CD14-positive monocyte (primary cell): ENCODE results near the gene MSI2. TPM values are rescaled to one million over a fixed set of nuclear protein-coding genes. Genes with fewer than 3 reads are reported as not detected.

ENCODE experiments used
- DNase-seq, 3 donors: peaks; one replicate each; pipeline ENCODE4 v3.0.0-alpha.2; 2011 to 2022
- H2AFZ ChIP-seq: 2 replicates; pipeline ENCODE4 v1.6.0; 2012; ENCODE audit warnings: mild to moderate bottlenecking, low read depth, low read length, inconsistent platforms; ENCODE audit not compliant: insufficient read depth, poor library complexity, severe bottlenecking
- H3K27ac ChIP-seq, 2 donors: 1 replicate in 1 of 2; 2 replicates in 1 of 2; pipeline ENCODE4 v1.5.1; 2012 to 2013; ENCODE audit warnings: low read length in 2 of 2, control low read depth in 1 of 2, inconsistent platforms in 1 of 2, low read depth in 1 of 2, mild to moderate bottlenecking in 1 of 2
- H3K27me3 ChIP-seq, 2 donors: one replicate each; pipeline versions ENCODE4 v1.6.0 to v1.6.1; 2011 to 2013; ENCODE audit warnings: low read length in 2 of 2; ENCODE audit not compliant: control insufficient read depth in 2 of 2, insufficient read depth in 2 of 2
- H3K36me3 ChIP-seq, 2 donors: replicated peaks in 1 of 2; 1 replicate in 1 of 2; 2 replicates in 1 of 2; pipeline versions ENCODE4 v1.5.1 to v1.6.1; 2012 to 2013; ENCODE audit warnings: low read length in 2 of 2, control low read depth in 1 of 2, inconsistent platforms in 1 of 2, mild to moderate bottlenecking in 1 of 2; ENCODE audit not compliant: insufficient read depth in 2 of 2, control insufficient read depth in 1 of 2
- H3K4me1 ChIP-seq, 2 donors: 1 replicate in 1 of 2; 2 replicates in 1 of 2; pipeline versions ENCODE4 v1.5.1 to v1.6.1; 2012 to 2013; ENCODE audit warnings: low read length in 2 of 2, control low read depth in 1 of 2, inconsistent platforms in 1 of 2, mild to moderate bottlenecking in 1 of 2, moderate library complexity in 1 of 2; ENCODE audit not compliant: insufficient read depth in 2 of 2, control insufficient read depth in 1 of 2
- H3K4me2 ChIP-seq: replicated peaks from 2 replicates; pipeline ENCODE3; 2012; ENCODE audit warnings: low read length, moderate library complexity, mild to moderate bottlenecking; ENCODE audit not compliant: poor library complexity, severe bottlenecking; ENCODE audit errors: extremely low read depth
- H3K4me3 ChIP-seq, 3 experiments: fragments of 200-600 bp in 1 of 3; sonication (generic) in 1 of 3; replicated peaks in 1 of 3; 1 replicate in 2 of 3; 2 replicates in 1 of 3; pipeline ENCODE4 v1.5.1; 2011 to 2013; ENCODE audit warnings: low read length in 3 of 3, mild to moderate bottlenecking in 3 of 3, control low read depth in 2 of 3, low read depth in 2 of 3, inconsistent platforms in 1 of 3, moderate library complexity in 1 of 3
- H3K79me2 ChIP-seq: 2 replicates; pipeline ENCODE4 v1.6.0; 2012; ENCODE audit warnings: mild to moderate bottlenecking, control low read depth, inconsistent platforms, low read length, moderate library complexity; ENCODE audit not compliant: insufficient read depth
- H3K9ac ChIP-seq: 2 replicates; pipeline ENCODE4 v1.6.0; 2017; ENCODE audit warnings: low read length, mild to moderate bottlenecking; ENCODE audit not compliant: insufficient read depth, poor library complexity, severe bottlenecking
- H3K9me3 ChIP-seq, 2 donors: replicated peaks in 1 of 2; 1 replicate in 1 of 2; 2 replicates in 1 of 2; pipeline versions ENCODE4 v1.5.1 to v1.6.1; 2012 to 2013; ENCODE audit warnings: low read length in 2 of 2, control low read depth in 1 of 2; ENCODE audit not compliant: control insufficient read depth in 1 of 2, insufficient read depth in 1 of 2
- H4K20me1 ChIP-seq: 2 replicates; pipeline ENCODE4 v1.6.0; 2012; ENCODE audit warnings: mild to moderate bottlenecking, low read length, control low read depth, moderate library complexity; ENCODE audit not compliant: insufficient read depth
- H3K27ac Mint-ChIP-seq, 7 donors: one replicate each; pipeline ENCODE4 v1.8.0; 2020; ENCODE audit warnings: mild to moderate bottlenecking in 7 of 7, mixed read lengths in 7 of 7, moderate library complexity in 6 of 7, inconsistent platforms in 2 of 7
- H3K27me3 Mint-ChIP-seq, 3 donors: one replicate each; pipeline ENCODE4 v1.8.0; 2021 to 2022; ENCODE audit warnings: low read depth in 3 of 3, mild to moderate bottlenecking in 3 of 3, mixed read lengths in 3 of 3, moderate library complexity in 3 of 3, inconsistent platforms in 1 of 3
- H3K36me3 Mint-ChIP-seq, 2 donors: one replicate each; pipeline ENCODE4 v1.8.0; 2020; ENCODE audit warnings: mixed read lengths in 2 of 2, inconsistent platforms in 1 of 2, mild to moderate bottlenecking in 1 of 2
- H3K4me1 Mint-ChIP-seq: one replicate; pipeline ENCODE4 v1.8.0; 2020; ENCODE audit warnings: mild to moderate bottlenecking, mixed read lengths
- H3K4me3 Mint-ChIP-seq, 2 donors: one replicate each; pipeline ENCODE4 v1.8.0; 2020; ENCODE audit warnings: mild to moderate bottlenecking in 2 of 2, mixed read lengths in 2 of 2, moderate library complexity in 1 of 2
- H3K9me3 Mint-ChIP-seq, 7 donors: one replicate each; pipeline ENCODE4 v1.8.0; 2020 to 2022; ENCODE audit warnings: mixed read lengths in 7 of 7, mild to moderate bottlenecking in 6 of 7, moderate library complexity in 6 of 7, inconsistent platforms in 2 of 7
- WGBS: methylation state at CpG from one replicate; pipeline ENCODE4 v1.1.5; 2013; ENCODE audit warnings: missing lambda C conversion rate; ENCODE audit not compliant: insufficient coverage; 5-methylcytosine and 5-hydroxymethylcytosine counted together
- intact Hi-C, 2 donors: fragments of 100-400 bp; cut with micrococcal nuclease; formaldehyde crosslinking; loops; one replicate each; pipeline versions ENCODE4 v1.15.0 to v1.15.1; 2023
- polyA plus RNA-seq, 3 donors: library from polyadenylated mRNA; depleted of rRNA in 1 of 3; unstranded in 2 of 3; stranded (reverse) in 1 of 3; fragments of 300-500 nt in 2 of 3; fragments of >200 nt in 1 of 3; fragmentation: Illumina TruSeq in 2 of 3; gene quantifications; 1 replicate in 2 of 3; 2 replicates in 1 of 3; pipeline ENCODE4 v1.2.3, GENCODE V29; 2012 to 2021
- TF ChIP-seq, protein P1 (sequence below): fragments of 200-600 bp; IDR thresholded peaks from one replicate; pipeline ENCODE4 v1.8.0; 2022; ENCODE audit warnings: antibody characterized with exemption, mild to moderate bottlenecking

Gene MSI2
- polyA plus RNA-seq, 3 donors: 0.20 to 6.6 (median 0.37) TPM

DNA sequence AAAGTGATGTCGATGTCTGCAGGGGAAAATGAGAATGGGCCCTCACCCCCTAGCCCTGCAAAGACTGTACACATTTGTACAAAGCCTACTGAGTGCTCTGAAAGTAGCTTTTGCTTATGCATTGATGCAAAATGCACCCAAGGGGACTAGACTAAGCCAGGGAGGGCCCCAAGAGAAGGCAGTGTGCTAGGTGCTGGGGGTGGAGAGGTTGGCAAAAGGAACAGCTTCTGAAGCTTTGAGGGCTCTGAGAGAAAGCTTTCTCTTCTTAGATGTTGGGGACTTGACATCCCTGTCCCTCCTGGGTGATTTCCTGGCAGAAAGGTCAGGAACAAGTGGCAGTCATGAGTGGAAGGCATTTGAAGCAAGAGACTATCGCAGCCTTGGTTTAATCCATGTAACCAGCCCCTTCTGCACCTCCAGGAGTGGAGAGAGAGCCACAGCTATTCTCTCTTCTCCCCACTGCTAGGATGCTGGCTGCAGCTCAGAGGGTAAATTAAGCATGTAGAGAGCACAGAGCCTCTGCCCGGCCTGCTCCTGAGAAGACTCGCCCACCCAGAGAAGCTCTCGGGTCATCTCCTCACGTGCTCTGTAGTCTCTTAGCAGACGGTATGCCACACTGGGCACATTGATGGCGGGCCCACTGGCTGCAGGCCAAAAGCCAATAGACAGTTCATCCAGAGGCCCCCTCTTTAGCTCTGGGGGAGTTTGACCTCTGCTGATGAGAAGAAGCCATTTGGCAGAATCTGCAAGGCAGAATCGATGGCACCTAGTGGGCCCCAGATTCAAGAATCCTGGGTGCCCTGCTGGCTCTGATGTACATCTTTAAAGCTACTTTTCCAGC lies 221.4 kb downstream of the MSI2 start:
- no peak for DNase-seq
- Histone ChIP-seq H4K20me1 (no peaks in the 10 kb centered on the region), H3K36me3 (no peaks in the 10 kb centered on the region), H3K9ac (no peak overlapping the region), H3K4me3 (no peak overlapping the region), H3K79me2 (no peaks in the 10 kb centered on the region), H3K4me2 (no peak overlapping the region), H3K9me3 (no peaks in the 10 kb centered on the region), H3K27me3 (no peaks in the 10 kb centered on the region), H3K27ac (no peak overlapping the region), H3K4me1 (no peaks in the 10 kb centered on the region), H2AFZ (no peak overlapping the region)
- Mint-ChIP-seq H3K36me3 (no peaks in the 10 kb centered on the region), H3K27ac (no peak overlapping the region), H3K9me3 (peaks cover 0 to 2% (median 0%) of the 10 kb centered on the region in 7 donors), H3K27me3 (no peaks in the 10 kb centered on the region), H3K4me1 (peaks cover 7% of the 10 kb centered on the region), H3K4me3 (no peak overlapping the region)
- 89% methylated on average over 6 of the region's 9 CpGs for WGBS
- intact Hi-C loops: no loop called here
- TF ChIP-seq, protein P1, sequence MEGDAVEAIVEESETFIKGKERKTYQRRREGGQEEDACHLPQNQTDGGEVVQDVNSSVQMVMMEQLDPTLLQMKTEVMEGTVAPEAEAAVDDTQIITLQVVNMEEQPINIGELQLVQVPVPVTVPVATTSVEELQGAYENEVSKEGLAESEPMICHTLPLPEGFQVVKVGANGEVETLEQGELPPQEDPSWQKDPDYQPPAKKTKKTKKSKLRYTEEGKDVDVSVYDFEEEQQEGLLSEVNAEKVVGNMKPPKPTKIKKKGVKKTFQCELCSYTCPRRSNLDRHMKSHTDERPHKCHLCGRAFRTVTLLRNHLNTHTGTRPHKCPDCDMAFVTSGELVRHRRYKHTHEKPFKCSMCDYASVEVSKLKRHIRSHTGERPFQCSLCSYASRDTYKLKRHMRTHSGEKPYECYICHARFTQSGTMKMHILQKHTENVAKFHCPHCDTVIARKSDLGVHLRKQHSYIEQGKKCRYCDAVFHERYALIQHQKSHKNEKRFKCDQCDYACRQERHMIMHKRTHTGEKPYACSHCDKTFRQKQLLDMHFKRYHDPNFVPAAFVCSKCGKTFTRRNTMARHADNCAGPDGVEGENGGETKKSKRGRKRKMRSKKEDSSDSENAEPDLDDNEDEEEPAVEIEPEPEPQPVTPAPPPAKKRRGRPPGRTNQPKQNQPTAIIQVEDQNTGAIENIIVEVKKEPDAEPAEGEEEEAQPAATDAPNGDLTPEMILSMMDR: no peak

DNA sequence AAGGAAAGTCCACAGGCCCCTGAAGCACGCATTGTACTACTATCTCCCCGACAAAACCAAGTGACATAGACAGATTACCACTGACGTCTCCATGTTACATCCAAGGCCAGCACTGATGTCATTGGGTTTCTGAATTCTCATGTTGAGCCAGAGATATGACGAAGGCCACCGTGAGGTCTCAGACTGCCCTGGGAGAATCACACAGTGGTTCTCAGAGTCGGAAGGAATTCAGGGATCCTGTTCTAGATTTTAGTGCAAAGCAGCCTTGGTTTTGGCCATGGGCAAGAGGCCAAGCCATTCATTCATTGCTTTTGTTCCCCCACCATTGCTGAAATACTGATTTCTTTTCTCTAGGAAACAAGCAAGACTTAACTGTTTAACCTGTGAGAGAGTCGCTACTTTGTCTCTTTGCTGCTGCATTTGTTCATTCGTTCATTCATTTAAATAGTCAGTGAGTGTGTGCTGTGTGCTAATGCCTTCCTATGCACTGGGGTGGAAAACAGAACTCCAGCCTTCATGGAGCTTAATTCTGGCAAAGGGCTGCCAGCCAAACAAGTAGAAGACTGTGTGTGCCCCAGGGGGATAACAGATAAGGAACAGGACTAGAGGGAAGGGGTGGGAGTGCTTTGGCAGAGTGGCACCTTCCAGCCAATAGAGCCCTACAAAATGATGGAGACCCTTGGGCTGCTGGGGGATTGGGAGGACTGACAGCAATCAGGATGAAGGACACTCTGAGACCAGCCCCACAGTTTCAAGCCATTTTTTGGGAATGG lies 222.3 kb downstream of the MSI2 start:
- Mint-ChIP-seq H3K4me3 (no peak overlapping the region), H3K27me3 (no peaks in the 10 kb centered on the region), H3K36me3 (no peaks in the 10 kb centered on the region), H3K9me3 (peaks cover 0 to 2% (median 0%) of the 10 kb centered on the region in 7 donors), H3K4me1 (peaks cover 7% of the 10 kb centered on the region), H3K27ac (peak overlapping the region in 1 of 7 donors; percentile 43)
- TF ChIP-seq, protein P1: no peak
- Histone ChIP-seq H2AFZ (no peak overlapping the region), H3K4me1 (no peaks in the 10 kb centered on the region), H3K4me3 (no peak overlapping the region), H3K9me3 (no peaks in the 10 kb centered on the region), H3K9ac (no peak overlapping the region), H3K27me3 (no peaks in the 10 kb centered on the region), H3K36me3 (no peaks in the 10 kb centered on the region), H4K20me1 (no peaks in the 10 kb centered on the region), H3K27ac (no peak overlapping the region), H3K4me2 (no peak overlapping the region), H3K79me2 (no peaks in the 10 kb centered on the region)
- intact Hi-C loops: no loop called here
- DNase-seq: no peak
- WGBS: 93% methylated on average over 4 of the region's 8 CpGs
